WTC11 (cell line): Measurements from ENCODE around the gene NECTIN4. TPM values are rescaled to one million over a fixed set of nuclear protein-coding genes. Genes with fewer than 3 reads are reported as not detected.

Experiments used
- total RNA-seq: library from RNA; stranded (reverse); gene quantifications from 3 replicates; pipeline ENCODE4 v1.2.3, GENCODE V29; 2021

The NECTIN4 gene
- total RNA-seq, 1 experiment from 2014 or later: 1.7 TPM

Other genes starting within 250 kb of the NECTIN4 start
- not detected in 3 replicates for gene CD244, start 226.7 kb downstream of the NECTIN4 start, total RNA-seq
- not detected in 3 replicates for gene ITLN1, start 204.4 kb downstream of the NECTIN4 start, total RNA-seq
- gene ITLN2, start 134.7 kb downstream of the NECTIN4 start, total RNA-seq: 5.9 to 7.8 TPM (median 7.0 TPM) in 3 replicates
- 202 to 213 TPM (median 203 TPM) in 3 replicates for gene F11R, start 68.4 kb downstream of the NECTIN4 start, total RNA-seq
- gene TSTD1, start 50.6 kb downstream of the NECTIN4 start, total RNA-seq: 74.5 to 107 TPM (median 100 TPM) in 3 replicates
- 55.9 to 65.6 TPM (median 57.8 TPM) in 3 replicates for gene USF1, start 43.6 kb downstream of the NECTIN4 start, total RNA-seq
- 0.39 to 0.92 TPM (median 0.52 TPM) in 3 replicates for gene ARHGAP30, start 19.7 kb downstream of the NECTIN4 start, total RNA-seq
- gene KLHDC9, start 8.8 kb upstream of the NECTIN4 start, total RNA-seq: 5.8 to 8.7 TPM (median 8.7 TPM) in 3 replicates
- 91.0 to 95.4 TPM (median 92.6 TPM) in 3 replicates for gene PFDN2, start 28.5 kb upstream of the NECTIN4 start, total RNA-seq
- gene NIT1, start 28.5 kb upstream of the NECTIN4 start, total RNA-seq: 44.4 to 47.2 TPM (median 46.5 TPM) in 3 replicates
- 39.2 to 43.3 TPM (median 40.0 TPM) in 3 replicates for gene DEDD, start 43.1 kb upstream of the NECTIN4 start, total RNA-seq
- 56.2 to 61.2 TPM (median 60.7 TPM) in 3 replicates for gene UFC1, start 64.4 kb upstream of the NECTIN4 start, total RNA-seq
- 30.7 to 31.1 TPM (median 30.8 TPM) in 3 replicates for gene USP21, start 69.9 kb upstream of the NECTIN4 start, total RNA-seq
- 39.8 to 44.8 TPM (median 43.4 TPM) in 3 replicates for gene PPOX, start 76.9 kb upstream of the NECTIN4 start, total RNA-seq
- 40.1 to 44.8 TPM (median 40.7 TPM) in 3 replicates for gene B4GALT3, start 87.9 kb upstream of the NECTIN4 start, total RNA-seq
- gene ADAMTS4, start 109.5 kb upstream of the NECTIN4 start, total RNA-seq: 9.1 to 11.2 TPM (median 10.0 TPM) in 3 replicates
- 105 to 108 TPM (median 105 TPM) in 3 replicates for gene NDUFS2, start 112.8 kb upstream of the NECTIN4 start, total RNA-seq
- gene FCER1G, start 125.7 kb upstream of the NECTIN4 start, total RNA-seq: 0.48 to 1.0 TPM (median 0.85 TPM) in 3 replicates
- 1.9 to 2.5 TPM (median 2.2 TPM) in 3 replicates for gene APOA2, start 134.1 kb upstream of the NECTIN4 start, total RNA-seq
- 13.0 to 16.9 TPM (median 15.1 TPM) in 3 replicates for gene TOMM40L, start 136.5 kb upstream of the NECTIN4 start, total RNA-seq
- gene NR1I3, start 148.6 kb upstream of the NECTIN4 start, total RNA-seq: 0.16 TPM in 1 of 3 replicates, not detected in the others
- gene PCP4L1, start 169.2 kb upstream of the NECTIN4 start, total RNA-seq: 0.92 to 1.2 TPM (median 1.1 TPM) in 3 replicates
- gene MPZ, start 220.4 kb upstream of the NECTIN4 start, total RNA-seq: 3.2 to 5.5 TPM (median 5.2 TPM) in 3 replicates
- gene SDHC, start 224.8 kb upstream of the NECTIN4 start, total RNA-seq: 193 to 207 TPM (median 196 TPM) in 3 replicates